NCI-H345 (cell line): ENCODE results near the gene HMBS.
A peak's percentile ranks its signal among the peaks of the same experiment; 100 is the strongest.

Source experiments
- DNase-seq: peaks from one replicate; lab custom pipeline; 2025; lab: John Stamatoyannopoulos, UW

HMBS gene

GRCh38 chr11:119067371-119068222 lies 17.1 kb upstream of the HMBS start, which contains the start of gene VPS11:
Gene VPS11 (plus strand): TSS chr11:119067818. CDS start chr11:119067824, 6 bp downstream.
- DNase-seq: peak; percentile 95

DNA sequence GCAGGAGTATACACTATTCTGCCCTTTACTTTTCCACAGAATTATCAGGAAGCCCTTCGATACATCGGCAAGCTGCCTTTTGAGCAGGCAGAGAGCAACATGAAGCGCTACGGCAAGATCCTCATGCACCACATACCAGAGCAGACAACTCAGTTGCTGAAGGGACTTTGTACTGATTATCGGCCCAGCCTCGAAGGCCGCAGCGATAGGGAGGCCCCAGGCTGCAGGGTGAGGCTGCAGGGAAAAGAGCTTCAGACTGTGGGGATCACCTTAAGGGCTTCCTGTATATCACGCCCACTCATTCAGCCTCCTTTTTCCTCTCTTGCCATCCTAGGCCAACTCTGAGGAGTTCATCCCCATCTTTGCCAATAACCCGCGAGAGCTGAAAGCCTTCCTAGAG lies 6.8 kb upstream of the HMBS start:
- no peak for DNase-seq

- DNase-seq: no peak
These were observed 5.8 kb upstream of the HMBS start for GRCh38 chr11:119078675-119079420.

DNA sequence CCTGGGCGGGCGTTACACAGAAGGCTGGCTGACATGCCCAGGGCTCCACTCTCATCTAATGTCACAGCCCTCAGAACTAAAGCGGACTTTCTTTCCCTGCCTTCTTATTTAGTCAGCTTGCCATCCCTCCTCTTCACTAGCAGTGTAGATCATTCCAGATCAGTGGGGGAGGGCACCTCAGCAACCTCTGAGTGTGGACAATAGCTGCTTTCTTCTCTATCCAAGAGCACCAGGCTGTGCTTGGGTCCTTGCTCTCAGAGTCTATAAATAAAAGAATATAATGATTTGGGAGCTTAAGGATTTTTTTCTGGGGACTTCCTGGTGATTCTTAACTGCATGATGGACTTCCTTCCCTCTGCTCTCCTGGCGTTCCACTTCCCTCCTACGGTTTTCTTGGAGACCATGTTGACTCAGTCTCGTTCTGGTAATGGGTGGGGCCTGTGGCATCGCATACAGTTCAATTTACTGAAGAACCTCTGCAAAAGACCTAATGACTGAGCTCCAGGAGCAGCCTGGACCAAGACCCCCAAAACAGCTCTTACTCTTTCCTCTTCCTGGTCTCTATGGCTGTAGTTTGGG lies 2.9 kb upstream of the HMBS start:
- no peak for DNase-seq

- no peak for DNase-seq
These were observed 761 bp downstream of the HMBS start for GRCh38 chr11:119085437-119085847.

DNA sequence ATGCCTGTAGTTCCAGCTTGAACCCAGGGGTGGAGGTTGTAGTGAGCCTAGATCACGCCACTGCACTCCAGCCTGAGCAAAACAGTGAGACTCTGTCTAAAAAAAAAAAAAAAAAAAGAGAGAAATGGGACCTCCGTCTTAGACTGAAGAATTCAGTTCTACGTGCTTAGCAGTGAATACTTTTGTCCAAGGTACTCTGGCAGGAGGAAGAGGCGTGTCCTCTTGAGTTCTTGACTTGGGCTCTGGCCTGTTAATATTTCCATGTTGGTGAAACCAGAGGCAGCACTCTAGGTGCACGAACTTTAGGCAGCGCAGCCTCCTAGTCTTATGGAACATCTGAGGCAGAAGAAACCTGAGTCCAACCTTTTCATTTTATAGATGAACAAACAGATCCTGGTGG lies 2.4 kb downstream of the HMBS start:
- DNase-seq: no peak

GRCh38 chr11:119087747-119088241 lies 3.1 kb downstream of the HMBS start:
- DNase-seq: no peak

- no peak for DNase-seq
These were observed 3.7 kb downstream of the HMBS start for GRCh38 chr11:119088406-119088805.

GRCh38 chr11:119089319-119089718 lies 4.6 kb downstream of the HMBS start:
- DNase-seq: no peak

DNA sequence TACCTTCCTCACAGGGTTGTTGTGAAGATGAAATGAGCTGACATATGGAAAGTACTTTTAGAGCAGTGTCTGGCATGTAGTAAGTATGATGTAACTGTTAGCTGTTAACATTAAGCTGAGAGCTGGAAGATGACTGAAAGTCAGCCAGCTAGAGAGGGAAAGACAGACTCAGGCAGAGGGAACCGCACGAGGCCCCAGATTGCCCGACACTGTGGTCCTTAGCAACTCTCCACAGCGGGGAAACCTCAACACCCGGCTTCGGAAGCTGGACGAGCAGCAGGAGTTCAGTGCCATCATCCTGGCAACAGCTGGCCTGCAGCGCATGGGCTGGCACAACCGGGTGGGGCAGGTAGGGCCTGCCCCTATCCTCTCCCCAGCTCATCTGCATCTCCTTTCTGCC lies 6.5 kb downstream of the HMBS start:
- no peak for DNase-seq

GRCh38 chr11:119091966-119092879 lies 7.5 kb downstream of the HMBS start:
- DNase-seq: no peak

DNA sequence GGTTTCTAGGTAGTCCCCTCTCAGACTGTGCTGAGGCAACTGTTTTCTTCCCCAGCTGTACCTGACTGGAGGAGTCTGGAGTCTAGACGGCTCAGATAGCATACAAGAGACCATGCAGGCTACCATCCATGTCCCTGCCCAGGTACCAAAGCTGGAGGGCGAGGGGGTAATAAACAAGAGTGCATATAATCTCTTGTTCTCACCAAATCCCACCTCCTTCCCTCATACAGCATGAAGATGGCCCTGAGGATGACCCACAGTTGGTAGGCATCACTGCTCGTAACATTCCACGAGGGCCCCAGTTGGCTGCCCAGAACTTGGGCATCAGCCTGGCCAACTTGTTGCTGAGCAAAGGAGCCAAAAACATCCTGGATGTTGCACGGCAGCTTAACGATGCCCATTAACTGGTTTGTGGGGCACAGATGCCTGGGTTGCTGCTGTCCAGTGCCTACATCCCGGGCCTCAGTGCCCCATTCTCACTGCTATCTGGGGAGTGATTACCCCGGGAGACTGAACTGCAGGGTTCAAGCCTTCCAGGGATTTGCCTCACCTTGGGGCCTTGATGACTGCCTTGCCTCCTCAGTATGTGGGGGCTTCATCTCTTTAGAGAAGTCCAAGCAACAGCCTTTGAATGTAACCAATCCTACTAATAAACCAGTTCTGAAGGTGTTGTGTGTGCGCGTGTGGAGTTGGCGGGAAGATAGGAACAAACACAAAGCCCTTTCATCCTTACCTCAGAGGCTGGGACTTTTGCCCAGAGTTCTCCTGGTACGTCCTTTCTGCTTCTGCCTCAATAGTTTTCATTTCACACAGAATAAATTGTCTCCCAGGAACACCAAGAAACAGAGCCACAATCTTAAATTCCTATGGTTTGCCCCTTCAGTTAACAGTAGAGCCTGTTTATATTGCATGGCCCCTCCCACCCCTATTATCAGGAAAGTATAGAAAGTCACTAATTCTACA lies 8.5 kb downstream of the HMBS start:
- no peak for DNase-seq

DNA sequence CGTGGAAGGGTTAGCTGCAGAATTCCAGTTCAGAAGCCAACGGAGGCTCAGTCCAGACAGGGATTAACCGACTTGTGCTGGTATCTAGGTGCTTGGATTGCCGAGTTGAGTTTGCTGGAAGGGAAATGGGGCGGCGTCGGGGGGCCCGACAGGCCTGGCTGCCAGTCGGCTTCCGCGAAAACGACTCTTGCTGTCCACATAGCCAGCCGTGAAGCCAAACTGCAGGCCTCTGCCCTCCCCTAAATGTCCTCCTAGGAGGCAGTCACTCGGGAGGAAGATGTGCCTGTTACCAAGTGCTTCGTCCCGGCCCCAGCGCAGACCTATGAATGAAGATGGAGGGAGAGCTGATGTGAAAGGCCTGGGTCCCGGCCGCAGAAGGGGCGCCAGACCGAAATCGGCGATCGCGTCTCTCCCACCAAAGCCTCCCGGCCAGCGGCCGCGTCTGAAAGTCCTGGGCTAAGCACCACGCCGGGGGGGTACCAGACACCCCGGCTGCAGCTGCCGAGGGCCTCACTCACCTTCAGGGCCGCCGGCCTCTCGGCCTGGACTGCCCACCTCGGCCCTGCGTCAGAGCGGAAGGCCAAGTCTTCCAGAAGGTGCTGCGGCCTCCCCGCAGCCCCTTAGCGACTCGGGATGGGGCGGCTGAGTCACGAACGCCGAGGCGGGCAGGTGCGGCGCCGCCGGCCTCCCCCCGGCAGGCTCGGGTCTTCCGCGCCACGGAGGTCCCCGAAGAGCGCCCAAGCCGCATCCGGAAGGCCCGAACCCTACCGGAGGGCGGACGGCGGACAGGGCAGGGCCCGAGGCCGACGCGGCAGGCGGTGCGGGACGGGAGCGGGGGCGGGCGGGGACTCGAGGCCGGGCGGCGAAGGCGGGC lies 9.5 kb downstream of the HMBS start:
- DNase-seq: no peak

DNA sequence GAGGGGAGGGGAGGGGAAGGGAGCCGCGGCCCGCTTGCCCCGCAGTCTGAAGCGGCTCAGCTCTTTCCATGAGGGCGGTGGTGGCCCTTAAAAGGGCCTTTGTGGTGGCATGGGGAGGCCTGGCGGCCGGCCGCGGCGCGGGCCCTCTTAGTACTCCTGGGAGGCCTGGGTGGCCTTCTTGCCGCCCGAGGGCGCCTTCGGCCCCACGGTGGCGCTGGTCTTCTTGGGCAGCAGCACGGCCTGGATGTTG lies 10.1 kb downstream of the HMBS start:
- no peak for DNase-seq

GRCh38 chr11:119095066-119095880 lies 10.6 kb downstream of the HMBS start:
- peak; percentile 100 for DNase-seq

GRCh38 chr11:119099711-119100110 lies 15.0 kb downstream of the HMBS start:
- no peak for DNase-seq

DNA sequence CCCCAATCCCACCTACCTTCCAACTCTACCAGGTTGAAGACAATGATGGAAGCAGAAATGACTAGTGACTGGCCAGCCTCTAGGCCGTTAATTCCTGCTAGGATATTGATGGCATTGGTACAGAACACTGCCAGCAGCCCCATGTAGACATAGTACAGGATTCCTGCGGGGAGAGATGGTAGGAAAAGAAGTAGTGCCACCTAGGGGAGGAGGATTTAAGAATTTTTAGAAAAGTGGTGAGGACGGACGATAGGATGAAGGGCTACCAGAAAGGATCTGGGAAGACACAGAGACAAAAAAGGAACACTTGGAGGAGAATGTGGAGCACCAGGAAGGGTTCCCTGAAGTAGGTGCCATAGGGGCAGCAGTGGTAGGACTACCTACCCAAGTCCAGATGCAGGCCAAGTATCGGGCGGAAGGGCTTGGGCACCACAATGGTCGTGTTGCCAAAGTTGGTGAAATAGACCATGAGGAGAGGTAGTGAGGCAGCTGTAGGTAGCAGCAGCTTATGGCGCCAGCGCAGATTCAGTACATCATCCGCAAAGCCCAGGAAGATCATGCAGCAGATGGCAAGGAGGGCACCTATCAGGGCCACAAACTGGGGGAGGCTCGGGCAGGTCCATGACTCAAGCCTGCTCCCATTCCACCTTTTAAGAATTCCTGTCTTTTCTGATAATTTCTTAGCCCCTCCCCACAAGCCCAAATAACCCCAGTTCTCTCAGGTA lies 15.7 kb downstream of the HMBS start:
- no peak for DNase-seq
